Activated CD8-positive, alpha-beta memory T cell treated with anti-CD3 and anti-CD28 coated beads for 4 hours (primary cell): ENCODE data around the gene WDR4.
"Not testable (repeated sequence)": the region's sequence is repeated elsewhere in the genome, so short reads cannot be mapped to it uniquely, and the experiment has no call there.

Experiments used
- DNase-seq, 2 donors: peaks; one replicate each; pipeline ENCODE4 v3.0.0-alpha.2; 2020; ENCODE audit warnings: low read depth in 2 of 2

Gene WDR4

GRCh38 chr21:42852925-42853570 is 26.3 kb downstream of the WDR4 start:
- no peak for DNase-seq

GRCh38 chr21:42851812-42852665 is 27.3 kb downstream of the WDR4 start:
- DNase-seq: no peak

- DNase-seq: no peak
These were observed 28.4 kb downstream of the WDR4 start for GRCh38 chr21:42850866-42851391.

GRCh38 chr21:42850463-42850862 is 28.9 kb downstream of the WDR4 start:
- DNase-seq: no peak

GRCh38 chr21:42849759-42850412 is 29.5 kb downstream of the WDR4 start:
- no peak for DNase-seq

- DNase-seq: no peak
These were observed 30.2 kb downstream of the WDR4 start for GRCh38 chr21:42848932-42849758.

- not testable (repeated sequence) for DNase-seq
These were observed 31.0 kb downstream of the WDR4 start for GRCh38 chr21:42848144-42848931.

- DNase-seq: no peak
These were observed 31.6 kb downstream of the WDR4 start for GRCh38 chr21:42847726-42848125.

- DNase-seq: no peak
These were observed 32.2 kb downstream of the WDR4 start for GRCh38 chr21:42847051-42847707.

GRCh38 chr21:42846221-42846620 is 33.1 kb downstream of the WDR4 start:
- no peak for DNase-seq

- DNase-seq: no peak
These were observed 33.9 kb downstream of the WDR4 start for GRCh38 chr21:42845296-42845965.

GRCh38 chr21:42844411-42845113 is 34.8 kb downstream of the WDR4 start:
- DNase-seq: no peak

- no peak for DNase-seq
These were observed 36.3 kb downstream of the WDR4 start for GRCh38 chr21:42843056-42843455.

- DNase-seq: not testable (repeated sequence)
These were observed 37.3 kb downstream of the WDR4 start for GRCh38 chr21:42841916-42842655.

- DNase-seq: no peak
These were observed 38.0 kb downstream of the WDR4 start for GRCh38 chr21:42841156-42841915.

- DNase-seq: no peak
These were observed 38.8 kb downstream of the WDR4 start for GRCh38 chr21:42840411-42841155.
